ENCODE data around the gene CYP39A1.

DNA sequence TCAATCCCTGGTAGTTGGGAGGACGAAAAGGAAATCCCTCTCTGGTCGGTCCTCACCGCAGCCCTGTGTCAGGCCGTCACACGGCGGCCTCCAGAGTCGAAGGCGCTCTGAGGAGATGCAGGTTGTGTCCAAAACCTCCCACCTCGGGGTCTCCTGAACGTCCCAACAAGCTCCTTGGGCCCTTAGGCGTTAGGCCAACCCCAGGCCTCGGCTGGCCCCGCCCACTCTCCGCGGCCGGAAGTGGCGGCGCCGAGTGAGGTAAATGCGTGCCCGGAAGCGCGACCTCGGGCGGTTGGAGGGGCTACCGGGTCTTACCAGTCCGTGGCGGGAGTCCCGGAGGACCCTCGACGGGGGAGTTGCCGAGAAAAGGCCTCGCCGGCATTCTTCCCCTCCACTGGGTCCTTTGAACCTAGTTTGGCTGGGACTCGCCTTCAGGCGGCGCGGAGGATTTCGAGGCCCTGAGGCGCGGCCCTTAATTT is 35.0 kb upstream of the CYP39A1 start, which contains the start of gene TDRD6:
- TF ChIP-seq, protein P1, sequence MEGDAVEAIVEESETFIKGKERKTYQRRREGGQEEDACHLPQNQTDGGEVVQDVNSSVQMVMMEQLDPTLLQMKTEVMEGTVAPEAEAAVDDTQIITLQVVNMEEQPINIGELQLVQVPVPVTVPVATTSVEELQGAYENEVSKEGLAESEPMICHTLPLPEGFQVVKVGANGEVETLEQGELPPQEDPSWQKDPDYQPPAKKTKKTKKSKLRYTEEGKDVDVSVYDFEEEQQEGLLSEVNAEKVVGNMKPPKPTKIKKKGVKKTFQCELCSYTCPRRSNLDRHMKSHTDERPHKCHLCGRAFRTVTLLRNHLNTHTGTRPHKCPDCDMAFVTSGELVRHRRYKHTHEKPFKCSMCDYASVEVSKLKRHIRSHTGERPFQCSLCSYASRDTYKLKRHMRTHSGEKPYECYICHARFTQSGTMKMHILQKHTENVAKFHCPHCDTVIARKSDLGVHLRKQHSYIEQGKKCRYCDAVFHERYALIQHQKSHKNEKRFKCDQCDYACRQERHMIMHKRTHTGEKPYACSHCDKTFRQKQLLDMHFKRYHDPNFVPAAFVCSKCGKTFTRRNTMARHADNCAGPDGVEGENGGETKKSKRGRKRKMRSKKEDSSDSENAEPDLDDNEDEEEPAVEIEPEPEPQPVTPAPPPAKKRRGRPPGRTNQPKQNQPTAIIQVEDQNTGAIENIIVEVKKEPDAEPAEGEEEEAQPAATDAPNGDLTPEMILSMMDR (IDR thresholded peaks at IDR 0.05): no peak
- no peak for TF ChIP-seq EZH2 (IDR thresholded peaks at IDR 0.05; ENCODE audit: borderline replicate concordance, insufficient read depth, low read depth, low read length, poor library complexity, severe bottlenecking)
